ENCODE measurements around the gene ADPRM. TPM values are rescaled to one million over a fixed set of nuclear protein-coding genes. Genes with fewer than 3 reads are reported as not detected.
"Not testable (repeated sequence)": the region's sequence is repeated elsewhere in the genome, so short reads cannot be mapped to it uniquely, and the experiment has no call there.

ADPRM gene
- total RNA-seq, 1 donor from 2014 or later, result 3.9 TPM

DNA sequence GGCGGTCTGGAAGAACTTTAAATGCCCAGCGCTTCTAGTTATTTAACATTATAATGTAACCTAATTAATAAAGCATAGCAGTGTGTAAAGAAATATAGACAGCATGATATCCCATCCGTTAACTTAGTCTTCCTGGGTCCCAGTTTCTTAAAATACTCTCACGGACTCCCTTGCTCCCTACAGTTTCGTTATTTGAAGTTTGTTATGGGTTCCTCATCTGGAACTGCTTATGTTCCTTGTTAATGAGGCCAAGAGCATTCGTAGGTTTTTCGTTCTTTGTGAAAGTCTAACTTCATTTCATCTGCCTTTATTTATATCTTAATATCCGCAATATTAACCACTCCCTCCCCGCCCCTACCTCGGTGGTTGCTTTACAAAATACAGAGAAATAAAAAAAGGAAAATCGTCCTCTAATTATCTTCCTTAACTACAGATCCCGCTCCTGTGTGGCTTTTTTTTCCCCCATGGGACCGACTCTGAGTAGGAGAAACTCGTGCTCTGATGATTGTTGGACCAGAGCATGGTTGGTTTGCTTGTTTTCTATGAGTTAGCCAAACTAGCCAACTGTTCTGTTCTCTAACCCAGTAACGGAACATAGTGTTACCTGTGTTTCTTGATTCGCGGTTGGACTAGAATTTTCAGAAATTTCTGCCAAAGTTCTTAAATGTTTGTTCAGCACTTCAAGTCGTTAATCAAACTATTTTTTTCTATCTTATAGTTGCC is 863 bp downstream of the ADPRM start:
- DNase-seq (ENCODE audit: low spot score), result no peak
- peak; percentile 47 for ATAC-seq

GRCh38 chr17:10699856-10700255 is 2.5 kb downstream of the ADPRM start:
- DNase-seq (ENCODE audit: low spot score), result no peak
- ATAC-seq, result no peak

DNA sequence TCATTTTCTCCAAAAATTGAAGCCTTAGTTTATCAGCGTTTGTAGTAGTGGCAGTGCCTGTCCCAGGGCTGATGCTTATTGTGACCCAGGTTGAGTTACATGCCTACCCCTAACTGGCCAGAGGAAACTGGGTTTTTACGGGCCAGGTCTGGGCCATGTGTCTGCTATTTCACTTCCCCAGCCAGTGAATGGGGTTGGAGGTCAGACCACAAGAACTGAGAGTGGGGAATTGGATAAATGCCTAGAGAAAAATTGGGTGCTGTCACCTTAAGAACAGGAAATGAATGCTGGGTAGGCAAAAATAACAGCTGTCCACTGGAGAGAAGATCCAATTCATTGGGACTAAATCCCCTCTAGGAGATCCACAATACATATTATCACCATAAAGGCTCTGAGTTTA is 5.2 kb downstream of the ADPRM start:
- no peak for DNase-seq (ENCODE audit: low spot score)
- no peak for ATAC-seq

DNA sequence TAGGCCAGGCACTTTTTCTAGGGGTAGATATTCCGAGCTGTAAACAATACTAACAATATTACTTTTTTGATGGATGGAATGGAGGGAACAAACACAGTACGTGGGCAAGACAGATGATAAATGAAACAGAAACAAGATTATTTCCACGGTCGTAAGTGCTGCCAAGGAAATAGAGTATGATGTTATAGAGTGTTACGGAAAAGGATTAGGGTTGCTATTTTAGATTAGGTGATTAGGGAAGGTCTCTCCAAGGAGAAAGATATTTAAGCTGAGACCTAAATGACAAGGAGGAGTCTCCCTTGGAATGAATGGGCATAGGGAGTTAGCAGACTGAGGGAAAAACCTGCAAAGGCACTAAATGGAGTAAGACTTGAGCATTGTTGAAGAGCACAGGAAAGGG is 8.3 kb downstream of the ADPRM start:
- DNase-seq (ENCODE audit: low spot score) (no peak), ATAC-seq (no peak)

- no peak for ATAC-seq
These were observed 15.9 kb downstream of the ADPRM start for GRCh38 chr17:10713318-10713717.

GRCh38 chr17:10716218-10716617 is 18.8 kb downstream of the ADPRM start:
- ATAC-seq (peak; percentile 54), DNase-seq (ENCODE audit: low spot score) (no peak)

More at GRCh38 chr17:10713318-10713717, 15.9 kb downstream of the ADPRM start:
- no peak for DNase-seq (ENCODE audit: low spot score)

DNA sequence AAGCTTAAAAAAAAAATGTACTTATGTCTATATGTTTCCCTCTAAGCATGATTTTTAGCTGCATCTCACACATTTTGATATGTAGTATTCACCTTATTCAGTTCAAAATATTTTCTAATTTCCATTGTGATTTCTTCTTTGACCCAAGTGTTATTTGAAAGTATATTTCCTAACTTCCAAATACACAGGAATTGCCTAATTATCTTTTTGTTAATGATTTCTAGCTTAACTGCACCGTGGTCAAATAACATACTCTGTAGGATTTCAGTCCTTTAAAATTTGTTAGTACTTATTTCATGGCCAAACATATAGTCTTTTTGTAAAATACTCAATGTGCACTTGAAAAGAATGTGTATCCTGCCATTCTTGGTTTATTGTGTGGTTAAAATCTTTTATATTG is 21.2 kb downstream of the ADPRM start:
- ATAC-seq (peak; percentile 72), DNase-seq (ENCODE audit: low spot score) (no peak)

GRCh38 chr17:10724546-10725195 is 27.3 kb downstream of the ADPRM start:
- no peak for DNase-seq (ENCODE audit: low spot score)
- no peak for ATAC-seq

DNA sequence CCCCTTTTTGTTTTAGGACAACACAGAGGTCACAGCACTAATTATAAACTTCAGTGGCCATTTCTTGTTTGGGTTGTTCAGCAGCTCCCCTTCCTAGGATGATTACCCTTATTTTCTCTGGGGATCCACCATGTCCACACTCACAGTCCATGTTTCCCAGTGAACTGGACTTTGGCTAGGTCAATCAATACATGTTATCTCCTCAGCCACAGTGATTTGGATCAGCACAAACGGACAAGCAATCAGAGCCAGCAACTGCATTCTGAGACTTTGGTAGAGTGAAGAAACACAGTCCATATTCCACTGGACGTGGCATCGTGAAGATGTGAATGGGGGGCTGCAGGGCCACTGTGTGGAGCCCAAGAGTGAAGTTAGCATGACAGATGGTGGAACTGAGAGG is 27.9 kb downstream of the ADPRM start:
- ATAC-seq (peak; percentile 60), DNase-seq (ENCODE audit: low spot score) (peak; percentile 74)

GRCh38 chr17:10726196-10726595 is 28.8 kb downstream of the ADPRM start:
- no peak for DNase-seq (ENCODE audit: low spot score)
- no peak for ATAC-seq

DNA sequence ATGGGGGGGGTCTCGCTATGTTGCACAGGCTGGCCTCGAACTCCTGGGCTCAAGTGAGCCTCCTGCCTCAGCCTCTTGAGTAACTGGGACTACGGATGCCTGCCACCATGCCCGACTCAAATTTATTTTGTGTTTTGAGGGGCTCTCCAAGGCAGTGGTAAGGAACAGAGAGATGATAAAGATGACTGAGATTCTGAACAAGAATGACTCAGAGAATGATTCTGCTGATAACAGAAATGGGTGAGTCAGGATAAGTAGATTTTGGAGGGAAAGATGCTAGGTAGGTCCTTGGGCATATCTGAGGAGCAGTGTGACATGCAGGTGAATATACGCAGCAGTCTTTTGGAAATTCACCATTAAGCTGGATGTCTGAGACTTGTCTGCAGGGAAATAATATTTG is 29.8 kb downstream of the ADPRM start:
- ATAC-seq, result no peak
- DNase-seq (ENCODE audit: low spot score), result no peak

DNA sequence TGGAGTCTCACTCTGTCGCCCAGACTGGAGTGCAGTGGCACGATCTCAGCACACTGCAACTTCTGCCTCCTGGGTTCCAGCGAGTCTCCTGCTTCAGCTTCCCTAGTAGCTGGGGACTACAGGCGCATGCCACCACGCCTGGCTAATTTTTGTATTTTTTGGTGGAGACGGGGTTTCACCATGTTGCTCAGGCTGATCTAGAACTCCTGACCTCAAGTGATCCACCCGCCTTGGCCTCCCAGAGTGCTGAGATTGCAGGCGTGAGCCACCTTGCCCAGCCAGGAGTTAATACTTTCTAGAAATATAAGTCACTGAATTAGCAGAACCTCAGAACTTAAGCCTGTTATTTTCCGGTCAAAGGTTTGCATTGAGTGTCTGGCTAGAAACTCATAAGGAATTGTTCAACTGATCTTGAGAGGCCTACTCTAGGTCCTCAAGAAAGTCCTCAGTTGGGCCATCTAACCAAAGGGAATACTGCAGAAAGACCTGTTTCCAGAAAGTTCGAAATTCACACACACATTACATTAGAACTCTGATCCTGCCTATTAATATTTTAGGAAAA is 31.0 kb downstream of the ADPRM start:
- no peak for DNase-seq (ENCODE audit: low spot score)
- no peak for ATAC-seq

DNA sequence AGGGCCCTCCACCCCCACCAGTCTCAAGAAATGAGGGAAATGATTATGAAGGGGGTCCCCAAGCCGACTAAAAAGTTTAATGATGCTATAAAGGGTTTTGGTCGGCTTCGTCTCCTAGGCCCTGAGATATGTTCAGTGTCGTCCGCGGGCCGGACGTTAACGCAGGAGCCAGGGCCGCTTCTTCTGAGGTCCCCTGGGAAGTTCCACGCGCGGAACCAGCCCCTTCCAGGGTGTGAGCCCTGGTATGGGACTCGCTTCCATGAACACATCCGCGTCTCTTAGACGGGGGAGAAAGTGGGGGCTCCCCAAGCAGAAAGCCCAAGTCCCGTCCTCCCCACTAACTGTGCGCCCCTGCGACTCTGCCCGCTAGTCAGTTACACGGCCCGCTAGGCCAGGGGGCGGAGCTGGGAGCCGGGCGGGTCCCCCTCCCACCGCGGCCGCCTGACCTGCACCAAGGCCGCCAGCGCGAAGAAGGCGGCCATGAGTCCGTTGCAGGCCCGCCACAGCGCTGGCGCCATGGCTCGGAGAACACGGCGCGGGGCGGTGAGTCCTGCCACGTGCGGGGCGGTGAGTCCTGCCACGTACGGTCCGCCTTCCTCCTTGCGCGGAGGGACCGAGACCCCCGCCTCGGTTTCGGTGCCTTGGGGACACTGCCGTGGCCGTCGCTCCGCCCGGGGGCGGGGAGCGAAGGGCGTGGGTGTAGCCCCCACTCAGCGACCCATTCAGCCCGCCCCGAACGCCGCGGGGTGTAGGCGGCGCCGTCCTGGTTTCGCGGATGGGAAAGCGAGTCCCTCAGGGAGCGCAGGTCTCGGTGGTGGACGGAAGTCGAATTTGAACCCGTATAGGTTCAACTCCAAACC is 32.2 kb downstream of the ADPRM start, which contains the start of gene TMEM220:
Gene TMEM220, minus strand, starts transcription at position 690 of the 860 bp plus-strand sequence. Its CDS starts 172 bp downstream, at position 518.
- DNase-seq (ENCODE audit: low spot score) (peak; percentile 90), ATAC-seq (peak; percentile 87)

DNA sequence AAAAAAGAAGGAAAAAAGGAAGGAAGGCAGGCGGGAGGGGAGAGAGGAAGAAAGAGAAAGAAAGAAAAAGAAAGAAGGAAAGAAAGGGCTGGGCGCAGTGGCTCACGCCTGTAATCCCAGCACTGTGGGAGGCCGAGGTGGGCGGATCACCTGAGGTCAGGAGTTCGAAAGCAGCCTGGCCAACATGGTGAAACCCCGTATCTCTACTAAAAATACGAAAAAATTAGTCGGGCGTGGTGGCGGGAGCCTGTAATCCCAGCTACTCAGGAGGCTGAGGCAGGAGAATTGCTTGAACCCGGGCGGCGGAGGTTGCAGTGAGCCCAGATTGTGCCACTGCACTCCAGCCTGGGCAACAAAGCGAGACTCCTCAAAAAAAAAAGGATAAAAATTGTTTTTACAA is 32.9 kb downstream of the ADPRM start:
- ATAC-seq (peak; percentile 1), DNase-seq (ENCODE audit: low spot score) (peak; percentile 53)

DNA sequence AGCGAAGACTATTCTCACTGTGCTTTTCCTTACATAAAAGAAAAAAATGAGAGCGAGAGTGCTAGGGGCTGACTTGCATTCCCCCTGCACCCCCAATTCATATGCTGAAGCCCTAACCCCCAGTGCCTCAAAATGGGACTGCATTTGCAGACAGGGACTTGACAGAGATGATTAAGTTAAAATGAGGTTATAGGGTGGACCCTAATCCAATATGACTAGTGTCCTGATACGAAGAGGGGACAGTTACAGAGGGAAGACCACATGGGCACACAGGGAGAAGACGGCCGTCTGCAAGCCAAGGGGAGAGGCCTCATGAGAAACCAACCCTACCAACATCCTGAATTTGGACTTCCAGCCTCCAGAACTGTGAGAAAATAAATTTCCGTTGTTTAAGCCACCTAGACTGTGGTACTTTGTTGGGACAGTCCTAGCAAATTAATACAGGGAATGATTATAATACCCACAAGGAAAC is 34.0 kb downstream of the ADPRM start:
- ATAC-seq (no peak), DNase-seq (ENCODE audit: low spot score) (no peak)

DNA sequence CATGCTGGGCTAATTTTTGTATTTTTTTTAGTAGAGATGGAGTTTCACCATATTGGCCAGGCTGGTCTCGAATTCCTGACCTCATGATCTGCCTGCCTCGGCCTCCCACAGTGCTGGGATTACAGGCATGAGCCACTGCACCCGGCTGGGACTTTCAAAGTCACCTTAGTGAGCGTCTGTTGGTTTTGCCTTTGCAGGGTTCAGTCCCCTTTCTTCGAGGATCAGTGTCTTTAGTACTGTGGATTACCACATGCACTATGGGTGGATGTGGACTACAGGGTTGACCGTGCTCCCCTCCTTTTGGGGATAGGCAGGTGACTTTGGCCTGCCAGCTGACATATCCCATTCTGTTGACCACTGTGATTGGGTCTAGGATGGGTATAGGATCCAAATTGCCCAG is 34.7 kb downstream of the ADPRM start:
- not testable (repeated sequence) for DNase-seq (ENCODE audit: low spot score); ATAC-seq

GRCh38 chr17:10733666-10734065 is 36.3 kb downstream of the ADPRM start:
- ATAC-seq (no peak), DNase-seq (ENCODE audit: low spot score) (no peak)

GRCh38 chr17:10735251-10735650 is 37.9 kb downstream of the ADPRM start:
- no peak for ATAC-seq
- no peak for DNase-seq (ENCODE audit: low spot score)

DNA sequence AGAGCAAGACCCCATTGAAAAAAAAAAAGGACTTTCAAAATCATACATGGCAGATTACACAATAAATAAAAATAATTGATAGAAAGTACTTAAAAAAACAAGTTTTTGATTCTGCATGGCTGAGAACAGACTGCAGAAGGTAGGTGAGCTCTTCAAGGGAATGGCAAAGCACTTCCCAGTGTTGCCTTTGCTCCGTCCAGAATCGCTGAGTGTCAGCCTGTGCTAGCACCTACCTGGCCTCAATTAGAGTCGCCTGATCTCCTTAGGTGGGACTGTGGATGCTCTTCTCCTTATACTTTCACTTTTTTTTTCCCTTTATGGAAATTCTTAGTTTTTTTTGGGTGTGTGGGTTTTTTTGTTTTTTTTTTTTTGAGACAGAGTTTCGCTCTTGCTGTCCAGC is 38.4 kb downstream of the ADPRM start:
- DNase-seq (ENCODE audit: low spot score) (no peak), ATAC-seq (no peak)

DNA sequence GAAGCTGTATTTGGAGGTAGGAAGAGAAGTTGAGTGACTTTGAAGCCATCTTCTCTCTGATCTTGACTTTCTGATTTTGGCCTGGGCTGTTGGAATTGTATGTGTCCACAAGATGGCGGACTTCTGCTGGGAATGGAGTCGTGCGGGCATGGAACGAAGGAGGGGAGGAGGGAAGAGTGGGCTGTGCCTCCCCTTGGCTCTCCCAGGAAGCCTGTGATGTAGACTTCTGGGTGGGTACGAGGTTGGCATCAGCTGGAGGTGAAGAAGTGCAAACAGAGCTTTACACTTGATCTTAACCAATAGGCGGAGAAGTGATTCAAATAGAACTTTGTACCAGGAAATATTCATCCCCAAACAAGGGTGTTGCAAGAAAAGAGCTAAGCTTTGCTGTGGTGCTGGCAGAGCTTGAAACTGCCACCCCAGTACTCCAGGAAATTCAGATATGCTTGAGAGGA is 39.8 kb downstream of the ADPRM start:
- peak; percentile 95 for ATAC-seq
- DNase-seq (ENCODE audit: low spot score), result peak; percentile 87

- ATAC-seq (no peak), DNase-seq (ENCODE audit: low spot score) (no peak)
These were observed 40.3 kb downstream of the ADPRM start for GRCh38 chr17:10737736-10738135.

Measured in left lobe of liver (tissue), 2 donors.